HG03575 (cell line): ENCODE measurements around the gene TARS3.

Experiments
- ATAC-seq: cut with Tn5 transposase; IDR thresholded peaks from one replicate; pipeline ENCODE4 v1.9.1; 2021; ENCODE audit not compliant: unreplicated experiment, insufficient number of reproducible peaks, low FRiP score; ENCODE audit errors: extremely low read depth

The TARS3 gene

GRCh38 chr15:101613130-101614000 is 110.9 kb downstream of the TARS3 start:
- no peak for ATAC-seq

GRCh38 chr15:101612676-101613075 is 111.6 kb downstream of the TARS3 start:
- no peak for ATAC-seq

GRCh38 chr15:101611580-101612299 is 112.5 kb downstream of the TARS3 start:
- no peak for ATAC-seq

- ATAC-seq = no peak
Observed at GRCh38 chr15:101611007-101611406, 113.3 kb downstream of the TARS3 start.

GRCh38 chr15:101610611-101611000 is 113.7 kb downstream of the TARS3 start:
- ATAC-seq = no peak

GRCh38 chr15:101609742-101610610 is 114.3 kb downstream of the TARS3 start:
- no peak for ATAC-seq

- ATAC-seq = no peak
Observed at GRCh38 chr15:101608201-101608600, 116.1 kb downstream of the TARS3 start.

- no peak for ATAC-seq
Observed at GRCh38 chr15:101607108-101607507, 117.2 kb downstream of the TARS3 start.

- ATAC-seq = no peak
Observed at GRCh38 chr15:101604124-101604874, 120.0 kb downstream of the TARS3 start.
